CD4-positive, alpha-beta T cell treated with Interferon alpha-2 for 1 hour (primary cell): ENCODE results near the gene U2AF2.

Experiments
- DNase-seq, 2 donors: peaks; one replicate each; pipeline ENCODE4 v3.0.0-alpha.2; 2020 to 2022

The U2AF2 gene

GRCh38 chr19:55643887-55644176, 11.0 kb upstream of the U2AF2 start:
- DNase-seq: no peak

- no peak for DNase-seq
These were observed 10.5 kb upstream of the U2AF2 start for GRCh38 chr19:55644191-55644833.

- no peak for DNase-seq
These were observed 9.9 kb upstream of the U2AF2 start for GRCh38 chr19:55644842-55645511.

- DNase-seq: no peak
These were observed 9.3 kb upstream of the U2AF2 start for GRCh38 chr19:55645512-55645881.

GRCh38 chr19:55646889-55647731, 7.7 kb upstream of the U2AF2 start:
- no peak for DNase-seq

- DNase-seq: peak in 1 of 2 donors; percentile 50
These were observed 6.9 kb upstream of the U2AF2 start, which contains the start of gene CCDC106 for GRCh38 chr19:55647732-55648584. TSS of gene CCDC106 (plus strand) at chr19:55648212. CDS start at chr19:55649047, 835 bp downstream.

- DNase-seq: no peak
These were observed 6.1 kb upstream of the U2AF2 start for GRCh38 chr19:55648585-55649267.

- DNase-seq: no peak
These were observed 5.3 kb upstream of the U2AF2 start for GRCh38 chr19:55649268-55650125.

- no peak for DNase-seq
These were observed 4.7 kb upstream of the U2AF2 start for GRCh38 chr19:55650126-55650557.

GRCh38 chr19:55650602-55651230, 4.1 kb upstream of the U2AF2 start:
- DNase-seq: no peak

GRCh38 chr19:55651236-55651635, 3.6 kb upstream of the U2AF2 start:
- DNase-seq: no peak

- DNase-seq: no peak
These were observed 2.3 kb upstream of the U2AF2 start for GRCh38 chr19:55652311-55653128.

GRCh38 chr19:55653651-55654322, 1.0 kb upstream of the U2AF2 start:
- DNase-seq: peak; percentile 99

- peak; percentile 100 for DNase-seq
These were observed 440 bp upstream of the U2AF2 start for GRCh38 chr19:55654323-55654867.

- DNase-seq: no peak
These were observed 809 bp downstream of the U2AF2 start for GRCh38 chr19:55655648-55656040.

- DNase-seq: no peak
These were observed 1.7 kb downstream of the U2AF2 start for GRCh38 chr19:55656552-55656951.

GRCh38 chr19:55656988-55657747, 2.3 kb downstream of the U2AF2 start:
- DNase-seq: peak in 1 of 2 donors; percentile 32

- no peak for DNase-seq
These were observed 4.1 kb downstream of the U2AF2 start for GRCh38 chr19:55658846-55659459.
